Fibroblast of pulmonary artery (primary cell): ENCODE measurements around the gene BCAN.
A peak's percentile ranks its signal among the peaks of the same experiment; 100 is the strongest.
"Not testable (repeated sequence)": the region's sequence is repeated elsewhere in the genome, so short reads cannot be mapped to it uniquely, and the experiment has no call there.

Source experiments
- DNase-seq: peaks from one replicate; pipeline ENCODE4 v3.0.0-alpha.2; 2010; ENCODE audit warnings: low read depth
- H3K4me3 ChIP-seq: replicated peaks from 2 replicates; pipeline ENCODE4 v1.5.1; 2011; ENCODE audit warnings: low read depth, mild to moderate bottlenecking, control low read depth, low read length, moderate library complexity
- TF ChIP-seq, protein P1 (sequence below): IDR thresholded peaks from 2 replicates; pipeline ENCODE4 v1.5.1; 2011; ENCODE audit warnings: mild to moderate bottlenecking, control low read depth, low read length, inconsistent platforms; ENCODE audit errors: missing control alignments

BCAN gene

DNA sequence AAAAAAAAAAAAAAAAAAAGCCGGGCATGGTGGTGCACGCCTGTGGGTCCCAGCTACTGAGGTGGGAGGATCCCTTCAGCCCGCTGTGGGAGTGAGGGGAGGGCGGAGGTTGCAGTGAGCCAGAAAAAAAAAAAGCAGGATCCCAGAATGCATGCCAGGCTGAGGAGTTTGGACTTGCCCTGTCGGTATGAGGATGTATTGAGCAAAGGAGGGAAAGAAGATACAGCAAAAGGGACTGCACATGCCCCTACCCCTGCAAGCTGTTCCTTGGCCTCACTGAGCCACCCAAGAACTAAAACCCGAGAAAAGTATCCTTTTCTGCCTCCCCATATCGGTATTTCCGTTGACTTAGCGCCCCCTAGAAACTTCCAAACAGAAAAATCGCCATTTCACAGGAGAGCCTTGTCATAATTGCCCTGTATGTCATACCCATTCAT lies 39.3 kb upstream of the BCAN start:
- TF ChIP-seq, protein P1, sequence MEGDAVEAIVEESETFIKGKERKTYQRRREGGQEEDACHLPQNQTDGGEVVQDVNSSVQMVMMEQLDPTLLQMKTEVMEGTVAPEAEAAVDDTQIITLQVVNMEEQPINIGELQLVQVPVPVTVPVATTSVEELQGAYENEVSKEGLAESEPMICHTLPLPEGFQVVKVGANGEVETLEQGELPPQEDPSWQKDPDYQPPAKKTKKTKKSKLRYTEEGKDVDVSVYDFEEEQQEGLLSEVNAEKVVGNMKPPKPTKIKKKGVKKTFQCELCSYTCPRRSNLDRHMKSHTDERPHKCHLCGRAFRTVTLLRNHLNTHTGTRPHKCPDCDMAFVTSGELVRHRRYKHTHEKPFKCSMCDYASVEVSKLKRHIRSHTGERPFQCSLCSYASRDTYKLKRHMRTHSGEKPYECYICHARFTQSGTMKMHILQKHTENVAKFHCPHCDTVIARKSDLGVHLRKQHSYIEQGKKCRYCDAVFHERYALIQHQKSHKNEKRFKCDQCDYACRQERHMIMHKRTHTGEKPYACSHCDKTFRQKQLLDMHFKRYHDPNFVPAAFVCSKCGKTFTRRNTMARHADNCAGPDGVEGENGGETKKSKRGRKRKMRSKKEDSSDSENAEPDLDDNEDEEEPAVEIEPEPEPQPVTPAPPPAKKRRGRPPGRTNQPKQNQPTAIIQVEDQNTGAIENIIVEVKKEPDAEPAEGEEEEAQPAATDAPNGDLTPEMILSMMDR: peak; percentile 39
- H3K4me3 ChIP-seq: no peak overlapping the region
- DNase-seq: no peak

- not testable (repeated sequence) for DNase-seq, H3K4me3 ChIP-seq
Observed at GRCh38 chr1:156607344-156607743, 34.6 kb upstream of the BCAN start.

DNA sequence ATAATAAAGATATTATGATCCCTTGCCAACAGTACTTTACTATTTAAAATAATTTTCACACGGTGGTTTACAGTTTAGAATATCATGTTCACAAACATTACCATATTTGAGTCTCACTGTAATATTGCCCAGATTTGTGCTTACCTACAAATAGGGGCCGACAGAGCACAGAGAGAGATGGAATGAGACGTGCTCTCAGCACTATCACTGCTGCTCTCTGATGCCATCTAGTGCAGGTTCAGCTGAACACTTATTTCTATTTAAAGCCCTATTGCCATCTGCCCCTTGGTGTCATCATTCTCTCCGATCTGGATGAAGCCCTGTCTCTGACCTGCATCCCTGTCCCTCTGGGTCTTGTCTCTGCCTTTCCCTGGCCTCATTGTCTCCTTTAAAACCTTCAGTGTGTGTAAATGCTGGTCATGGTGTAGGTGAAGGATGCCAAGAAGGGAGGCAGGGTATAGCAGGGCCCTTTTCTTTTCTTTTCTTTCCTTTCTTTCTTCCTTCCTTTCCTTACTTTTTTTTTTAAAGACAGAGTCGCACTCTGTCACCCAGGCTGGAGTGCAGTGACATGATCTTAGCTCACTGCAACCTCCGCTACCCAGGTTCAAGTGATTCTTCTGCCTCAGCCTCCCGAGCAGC lies 33.8 kb upstream of the BCAN start:
- no peak overlapping the region for H3K4me3 ChIP-seq
- TF ChIP-seq, protein P1: peak; percentile 90
- DNase-seq: peak; percentile 84

DNA sequence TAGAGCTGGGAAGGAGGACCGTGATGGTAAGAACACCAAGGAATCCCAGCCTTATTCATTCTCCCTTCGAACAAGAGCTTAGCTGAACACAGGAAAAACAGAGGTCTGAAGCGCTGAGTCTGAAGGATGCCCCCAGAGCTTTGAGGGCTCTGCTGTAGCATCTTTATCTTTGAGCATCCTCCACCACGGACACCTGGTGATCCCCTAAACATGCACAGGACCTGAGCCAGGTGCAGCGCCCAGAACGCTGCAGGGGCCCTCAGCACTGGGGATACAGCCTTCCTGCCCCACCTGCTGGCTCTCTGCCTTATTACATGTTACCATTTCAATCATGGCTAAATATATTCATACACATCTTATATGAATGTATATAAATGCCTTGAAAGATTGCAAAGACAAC lies 32.9 kb upstream of the BCAN start:
- DNase-seq: no peak
- TF ChIP-seq, protein P1: peak; percentile 57
- no peak overlapping the region for H3K4me3 ChIP-seq

DNA sequence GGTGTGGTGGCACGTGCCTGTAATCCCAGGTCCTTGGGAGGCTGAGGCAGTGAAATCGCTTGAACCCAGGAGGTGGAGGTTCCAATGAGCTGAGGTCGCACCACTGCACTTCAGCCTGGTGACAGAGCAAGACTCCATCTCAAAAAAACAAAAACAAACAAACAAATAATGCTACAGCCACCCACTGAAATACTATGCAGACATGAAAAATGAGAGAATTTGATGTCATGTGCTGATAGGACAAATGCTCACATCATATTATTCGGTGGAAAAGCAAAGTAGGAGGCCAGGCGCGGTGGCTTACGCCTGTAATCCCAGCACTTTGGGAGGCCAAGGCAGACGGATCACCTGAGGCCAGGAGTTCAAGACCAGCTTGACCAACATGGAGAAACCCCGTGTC lies 31.8 kb upstream of the BCAN start:
- not testable (repeated sequence) for H3K4me3 ChIP-seq, DNase-seq

GRCh38 chr1:156612666-156613065 lies 29.3 kb upstream of the BCAN start:
- H3K4me3 ChIP-seq: no peak overlapping the region
- no peak for DNase-seq
- TF ChIP-seq, protein P1: no peak

- no peak for DNase-seq
- TF ChIP-seq, protein P1: no peak
- H3K4me3 ChIP-seq: no peak overlapping the region
Observed at GRCh38 chr1:156615946-156616345, 26.0 kb upstream of the BCAN start.

DNA sequence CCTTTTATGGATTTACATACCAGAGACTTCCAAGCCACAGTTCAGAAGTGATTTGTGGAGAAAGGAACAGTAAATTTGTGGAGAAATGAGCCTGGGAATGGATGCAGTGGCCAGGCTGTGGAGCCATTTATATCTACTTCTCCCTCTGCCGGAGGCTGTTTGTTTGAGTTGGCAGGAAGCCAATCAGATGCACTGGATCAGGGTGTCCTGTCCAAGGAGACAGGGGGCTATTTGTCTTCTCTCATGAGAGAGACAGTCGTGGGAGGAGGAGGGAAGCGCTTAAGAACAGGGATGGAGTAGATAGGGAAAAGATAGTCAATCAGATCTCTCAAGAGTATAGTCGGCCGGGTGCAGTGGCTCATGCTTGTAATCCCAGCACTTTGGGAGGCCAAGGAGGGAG lies 25.5 kb upstream of the BCAN start:
- peak; percentile 64 for DNase-seq
- TF ChIP-seq, protein P1: peak; percentile 18
- H3K4me3 ChIP-seq: no peak overlapping the region
